ENCODE measurements around the gene DNAH17.

The DNAH17 gene

DNA sequence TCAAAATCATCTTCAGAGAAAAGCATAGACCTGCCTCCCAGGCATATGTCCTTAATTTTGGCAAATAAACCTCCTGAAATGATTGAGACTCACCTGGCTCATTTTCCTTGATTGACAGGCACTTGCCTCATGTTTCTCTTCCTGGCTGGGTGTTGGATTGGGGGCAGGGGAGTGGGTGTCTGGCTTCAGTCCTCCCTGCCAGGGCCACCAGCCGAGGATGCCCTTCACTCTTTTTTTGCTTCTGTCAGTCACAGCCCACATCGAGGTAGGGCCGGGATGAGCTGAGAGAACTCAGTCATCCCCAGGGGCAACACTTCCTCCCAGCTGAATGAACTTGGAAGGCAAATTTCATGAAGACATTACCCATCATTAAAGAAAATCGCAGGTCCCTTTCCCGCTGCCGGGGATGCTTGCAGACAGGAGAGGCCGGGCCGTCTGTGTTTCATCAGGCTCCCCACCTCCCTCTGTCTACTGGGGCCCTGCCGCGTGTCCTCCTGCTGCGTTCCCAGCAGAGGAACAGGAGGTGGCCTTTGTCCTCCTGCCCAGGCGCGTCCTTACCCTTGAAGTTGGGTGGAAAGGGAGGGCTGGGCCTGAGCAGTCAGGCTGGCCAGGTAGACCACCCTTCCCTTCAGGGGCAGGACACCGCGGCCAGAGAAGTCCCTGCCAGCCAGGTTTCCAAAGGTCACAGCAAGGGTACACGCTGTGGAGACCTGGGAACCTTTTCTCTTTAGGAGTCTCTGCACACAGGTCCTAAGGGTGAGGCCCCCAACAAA is 11.2 kb upstream of the DNAH17 start:
- no peak overlapping the region for H2AFZ ChIP-seq
- TF ChIP-seq, protein P1, sequence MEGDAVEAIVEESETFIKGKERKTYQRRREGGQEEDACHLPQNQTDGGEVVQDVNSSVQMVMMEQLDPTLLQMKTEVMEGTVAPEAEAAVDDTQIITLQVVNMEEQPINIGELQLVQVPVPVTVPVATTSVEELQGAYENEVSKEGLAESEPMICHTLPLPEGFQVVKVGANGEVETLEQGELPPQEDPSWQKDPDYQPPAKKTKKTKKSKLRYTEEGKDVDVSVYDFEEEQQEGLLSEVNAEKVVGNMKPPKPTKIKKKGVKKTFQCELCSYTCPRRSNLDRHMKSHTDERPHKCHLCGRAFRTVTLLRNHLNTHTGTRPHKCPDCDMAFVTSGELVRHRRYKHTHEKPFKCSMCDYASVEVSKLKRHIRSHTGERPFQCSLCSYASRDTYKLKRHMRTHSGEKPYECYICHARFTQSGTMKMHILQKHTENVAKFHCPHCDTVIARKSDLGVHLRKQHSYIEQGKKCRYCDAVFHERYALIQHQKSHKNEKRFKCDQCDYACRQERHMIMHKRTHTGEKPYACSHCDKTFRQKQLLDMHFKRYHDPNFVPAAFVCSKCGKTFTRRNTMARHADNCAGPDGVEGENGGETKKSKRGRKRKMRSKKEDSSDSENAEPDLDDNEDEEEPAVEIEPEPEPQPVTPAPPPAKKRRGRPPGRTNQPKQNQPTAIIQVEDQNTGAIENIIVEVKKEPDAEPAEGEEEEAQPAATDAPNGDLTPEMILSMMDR (IDR thresholded peaks at IDR 0.05): no peak
- H3K4me3 ChIP-seq (ENCODE audit: low read depth, low read length): no peak overlapping the region
- H3K27me3 ChIP-seq (ENCODE audit: control insufficient read depth, insufficient read depth, low read length): no peaks in the 10 kb centered on the region
- H3K79me2 ChIP-seq: no peaks in the 10 kb centered on the region
- no peaks in the 10 kb centered on the region for H3K4me1 ChIP-seq
- no peaks in the 10 kb centered on the region for H3K36me3 ChIP-seq (ENCODE audit: control insufficient read depth, insufficient read depth, low read length)
- no peak overlapping the region for H3K9ac ChIP-seq
- no peak overlapping the region for H3K27ac ChIP-seq
- H3K4me2 ChIP-seq (ENCODE audit: low read length): no peak overlapping the region
- H3K9me3 ChIP-seq (ENCODE audit: control insufficient read depth, low read length): no peaks in the 10 kb centered on the region

DNA sequence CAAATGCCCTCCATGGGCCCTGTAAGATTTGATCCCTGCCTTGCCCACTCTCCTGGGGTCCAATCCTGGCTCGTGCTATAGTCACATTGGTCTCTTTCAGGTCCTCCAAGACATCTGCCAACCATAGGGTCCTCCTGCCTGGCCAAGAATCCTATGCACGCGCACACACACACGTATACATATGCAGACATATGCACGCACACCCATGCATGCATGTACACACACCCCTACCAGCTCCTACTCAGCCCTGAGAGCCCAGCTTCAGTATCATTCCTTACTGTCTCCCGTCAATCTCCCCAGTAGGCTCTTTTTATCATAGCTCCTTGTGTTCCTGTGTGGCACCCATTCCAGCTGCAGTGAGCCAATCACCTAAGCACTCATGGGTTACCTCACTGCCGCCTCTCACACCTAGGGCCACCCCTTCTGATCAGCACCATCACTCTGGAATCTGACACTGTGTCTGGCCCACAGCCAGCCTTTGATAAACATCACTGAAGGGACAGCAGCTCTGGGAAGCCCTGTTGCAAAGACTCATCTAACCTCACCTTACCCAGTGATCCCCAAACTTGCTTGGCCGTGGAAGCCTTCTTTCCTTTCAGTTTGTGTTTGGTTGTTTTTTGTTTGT is 7.9 kb upstream of the DNAH17 start:
- H3K4me2 ChIP-seq (ENCODE audit: low read length): no peak overlapping the region
- H3K9me3 ChIP-seq (ENCODE audit: control insufficient read depth, low read length): no peaks in the 10 kb centered on the region
- no peak overlapping the region for H2AFZ ChIP-seq
- no peaks in the 10 kb centered on the region for H3K79me2 ChIP-seq
- TF ChIP-seq, protein P1 (IDR thresholded peaks at IDR 0.05): no peak
- H3K9ac ChIP-seq: no peak overlapping the region
- no peak overlapping the region for H3K27ac ChIP-seq
- no peaks in the 10 kb centered on the region for H3K27me3 ChIP-seq (ENCODE audit: control insufficient read depth, insufficient read depth, low read length)
- H3K4me1 ChIP-seq: no peaks in the 10 kb centered on the region
- H3K4me3 ChIP-seq (ENCODE audit: low read depth, low read length): no peak overlapping the region
- no peaks in the 10 kb centered on the region for H3K36me3 ChIP-seq (ENCODE audit: control insufficient read depth, insufficient read depth, low read length)

GRCh38 chr17:78583091-78583490 is 5.9 kb upstream of the DNAH17 start:
- H3K27ac ChIP-seq: no peak overlapping the region
- H3K9me3 ChIP-seq (ENCODE audit: control insufficient read depth, low read length): no peaks in the 10 kb centered on the region
- H3K36me3 ChIP-seq (ENCODE audit: control insufficient read depth, insufficient read depth, low read length): no peaks in the 10 kb centered on the region
- H3K79me2 ChIP-seq: no peaks in the 10 kb centered on the region
- TF ChIP-seq, protein P1 (IDR thresholded peaks at IDR 0.05): no peak
- H3K9ac ChIP-seq: no peak overlapping the region
- no peaks in the 10 kb centered on the region for H3K4me1 ChIP-seq
- no peak overlapping the region for H2AFZ ChIP-seq
- no peak overlapping the region for H3K4me2 ChIP-seq (ENCODE audit: low read length)
- no peak overlapping the region for H3K4me3 ChIP-seq (ENCODE audit: low read depth, low read length)
- no peaks in the 10 kb centered on the region for H3K27me3 ChIP-seq (ENCODE audit: control insufficient read depth, insufficient read depth, low read length)

- Histone ChIP-seq H3K4me2 (ENCODE audit: low read length) (no peak overlapping the region), H3K4me3 (ENCODE audit: low read depth, low read length) (no peak overlapping the region), H3K27me3 (ENCODE audit: control insufficient read depth, insufficient read depth, low read length) (no peaks in the 10 kb centered on the region), H3K9ac (no peak overlapping the region), H3K4me1 (no peaks in the 10 kb centered on the region), H3K79me2 (no peaks in the 10 kb centered on the region), H2AFZ (no peak overlapping the region), H3K36me3 (ENCODE audit: control insufficient read depth, insufficient read depth, low read length) (no peaks in the 10 kb centered on the region), H3K9me3 (ENCODE audit: control insufficient read depth, low read length) (no peaks in the 10 kb centered on the region), H3K27ac (no peak overlapping the region)
- TF ChIP-seq, protein P1 (IDR thresholded peaks at IDR 0.05): no peak
Measured at GRCh38 chr17:78581304-78581703, 4.1 kb upstream of the DNAH17 start.
